ENCODE results near the gene SLC15A4.

SLC15A4 gene

DNA sequence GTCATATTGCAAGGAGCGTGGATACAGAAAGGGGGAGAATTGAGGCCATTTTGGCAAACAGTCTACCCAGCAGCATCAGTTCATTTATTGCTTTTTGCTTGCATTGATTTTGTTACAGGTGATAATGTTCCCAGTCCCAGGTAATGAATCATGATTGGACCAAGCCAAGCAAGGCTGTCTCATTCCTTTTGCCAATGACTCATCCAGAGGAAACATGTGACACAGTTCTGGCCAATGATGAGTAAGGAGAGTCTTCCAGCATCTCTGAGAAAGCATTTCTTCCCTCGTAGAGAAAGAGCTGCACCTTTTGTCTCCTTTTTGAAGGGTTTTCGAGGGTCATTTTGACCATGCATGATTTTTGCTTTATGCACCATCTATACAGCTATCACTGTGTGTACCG is 68.2 kb downstream of the SLC15A4 start:
- no peak for DNase-seq (ENCODE audit: low read depth in 2 of 2, low spot score in 1 of 2)

DNA sequence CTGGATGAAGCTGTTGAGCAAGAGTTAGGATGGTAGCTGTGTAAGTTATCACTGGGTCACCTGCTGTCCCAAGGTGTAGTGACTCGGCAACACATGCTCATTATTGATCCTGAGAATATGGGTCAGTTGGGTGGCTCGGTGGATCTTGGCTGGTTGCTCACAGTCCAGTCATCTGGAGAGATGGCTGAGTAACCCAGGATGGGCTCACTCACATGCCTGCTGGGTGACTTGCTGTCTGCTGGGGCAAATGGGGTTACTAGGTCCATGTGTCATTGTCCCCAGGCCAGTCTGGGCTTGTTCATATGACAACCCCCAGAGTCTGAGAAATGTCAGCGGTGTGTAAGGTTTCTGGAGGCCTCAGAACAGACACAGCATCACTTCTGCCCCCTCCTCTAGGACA is 69.5 kb downstream of the SLC15A4 start:
- no peak for DNase-seq (ENCODE audit: low read depth in 2 of 2, low spot score in 1 of 2)

DNA sequence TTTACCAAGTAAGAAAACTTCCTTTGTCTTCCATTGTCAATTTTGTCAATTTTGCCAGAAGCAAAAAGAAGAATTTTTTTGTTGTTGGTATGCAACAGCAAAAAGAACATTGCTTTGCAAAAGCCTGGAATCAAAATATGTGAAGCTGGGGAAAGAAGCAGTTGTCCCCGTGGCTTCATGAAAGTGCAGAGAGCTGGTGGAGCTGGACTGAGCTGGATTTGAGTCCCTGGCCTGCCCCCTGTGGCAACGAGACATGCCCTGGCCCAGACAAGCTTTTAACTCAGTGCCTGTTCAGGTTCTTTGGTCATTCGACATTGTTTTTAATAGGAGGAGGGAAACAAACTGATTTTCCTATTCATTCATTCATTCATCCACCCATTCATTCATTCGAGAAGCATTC is 70.3 kb downstream of the SLC15A4 start:
- DNase-seq (ENCODE audit: low read depth in 2 of 2, low spot score in 1 of 2) = no peak

DNA sequence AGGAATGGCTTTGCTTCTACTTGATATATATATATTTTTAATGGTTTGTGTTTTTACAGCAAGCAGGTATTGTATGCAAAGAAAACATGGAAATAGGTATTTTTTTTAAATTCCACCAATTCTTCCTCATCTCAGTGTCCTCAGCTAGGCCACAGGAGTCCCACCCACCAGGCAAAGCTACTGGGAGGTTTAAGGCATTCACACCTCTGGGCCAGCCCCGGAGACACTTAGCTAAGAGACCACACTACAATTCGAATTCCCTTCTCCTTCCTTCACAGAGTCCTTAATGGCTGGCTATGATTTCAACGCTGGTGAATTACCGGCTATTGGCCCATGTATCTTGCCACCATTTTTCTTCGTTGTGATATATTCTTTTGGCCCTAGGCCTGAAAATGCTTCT is 71.4 kb downstream of the SLC15A4 start:
- no peak for DNase-seq (ENCODE audit: low read depth in 2 of 2, low spot score in 1 of 2)

DNA sequence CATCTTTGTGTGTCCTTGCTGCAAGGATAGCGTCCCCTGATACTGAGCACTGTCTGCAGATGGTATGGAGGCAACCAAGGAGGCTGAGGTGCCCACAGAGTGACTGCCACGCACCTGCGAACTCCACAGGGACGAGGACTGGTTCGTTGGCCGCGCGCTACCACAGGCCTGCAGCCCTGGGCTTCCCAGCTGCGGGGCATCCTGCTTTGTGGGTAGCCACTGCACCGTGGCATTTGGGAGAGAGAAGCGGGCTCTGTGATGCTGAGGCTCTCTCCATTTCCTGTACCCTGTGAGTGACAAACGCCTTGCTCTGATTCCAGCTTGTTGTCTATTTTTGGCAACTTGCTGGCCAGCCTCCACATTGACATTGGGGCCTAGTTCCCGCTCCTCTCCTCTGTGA is 76.3 kb downstream of the SLC15A4 start:
- no peak for DNase-seq (ENCODE audit: low read depth in 2 of 2, low spot score in 1 of 2)

DNA sequence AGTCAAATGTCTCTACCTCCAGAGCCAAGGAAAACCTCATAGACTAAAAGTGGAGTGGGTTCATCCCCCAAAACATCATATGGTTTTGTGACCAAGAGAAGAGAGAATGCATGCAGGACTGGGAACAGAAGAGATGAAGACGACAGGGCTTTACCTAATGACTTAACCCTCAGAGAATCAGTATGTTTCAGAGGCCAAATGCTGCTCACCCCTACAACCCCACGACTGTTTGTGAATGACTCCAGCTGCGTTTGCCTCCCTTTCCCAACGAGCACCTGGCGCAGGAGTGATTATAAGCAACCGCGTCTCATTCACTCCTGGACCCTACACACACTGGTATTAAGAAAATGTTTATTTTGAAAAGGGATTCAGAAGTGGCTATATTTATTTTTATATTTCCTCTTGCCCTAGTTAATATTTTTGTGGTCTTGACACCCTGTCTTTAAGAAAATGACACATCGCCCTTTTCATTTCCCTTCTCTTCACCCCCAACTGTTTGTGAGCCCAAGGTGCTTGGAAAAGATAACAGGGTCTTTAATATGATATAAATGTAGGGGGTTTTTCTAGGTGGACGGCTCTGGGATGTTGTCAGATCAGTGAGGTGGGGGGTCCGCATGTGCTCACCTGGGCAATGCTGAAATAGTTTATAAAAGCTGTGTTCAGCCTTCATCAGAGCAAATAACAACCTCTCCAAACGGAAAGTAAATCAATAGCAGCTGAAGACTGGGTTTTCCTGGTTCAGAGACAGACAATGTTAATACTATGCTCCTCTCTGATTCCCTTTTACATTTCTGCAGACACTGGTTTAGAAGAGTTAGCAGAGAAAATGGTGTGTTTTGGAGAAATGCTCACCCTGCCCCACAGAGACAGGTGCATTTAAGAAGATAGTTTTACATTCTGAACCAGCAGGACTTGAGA is 77.7 kb downstream of the SLC15A4 start:
- no peak for DNase-seq (ENCODE audit: low read depth in 2 of 2, low spot score in 1 of 2)

DNA sequence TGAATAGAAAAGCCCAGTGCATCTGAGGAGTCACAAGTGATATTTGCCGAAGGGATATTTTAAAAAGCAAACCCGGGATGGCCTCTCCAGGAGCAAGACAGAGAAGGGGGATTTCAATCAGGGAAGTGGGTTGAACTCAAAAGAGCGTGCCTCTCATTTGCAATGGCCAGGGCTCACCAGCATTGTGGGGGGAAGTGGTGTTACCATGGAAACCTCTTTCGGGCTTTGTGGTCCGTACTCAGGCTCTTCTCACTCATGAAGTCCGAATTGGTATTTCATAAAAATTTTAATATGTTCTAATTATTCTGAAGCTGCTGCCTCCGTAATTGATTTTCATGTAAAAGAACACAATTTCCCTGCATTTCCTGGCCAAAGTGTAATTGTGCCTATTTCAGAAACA is 79.8 kb downstream of the SLC15A4 start:
- no peak for DNase-seq (ENCODE audit: low read depth in 2 of 2, low spot score in 1 of 2)

Data from stimulated activated CD8-positive, alpha-beta memory T cell treated with anti-CD3 and anti-CD28 coated beads, Interleukin-4, amount 100 ng/mL, for 4 hours (primary cell).